Esophagus squamous epithelium (tissue), 4 donors: Measurements from ENCODE around the gene SLFN14.

Experiments
- CTCF ChIP-seq, 6 experiments: fragments of 450-650 bp in 4 of 6; fragments of 200-600 bp in 2 of 6; sonication (generic) in 2 of 6; IDR thresholded peaks; one replicate each; pipeline ENCODE4 v1.5.1; 2016 to 2019; ENCODE audit warnings: antibody characterized with exemption in 6 of 6, mild to moderate bottlenecking in 4 of 6, moderate library complexity in 4 of 6
- POLR2A ChIP-seq, 4 donors: fragments of 450-650 bp; IDR thresholded peaks; one replicate each; pipeline ENCODE4 v1.6.1; 2017; ENCODE audit warnings: antibody characterized with exemption in 4 of 4, mild to moderate bottlenecking in 4 of 4, moderate library complexity in 3 of 4

GRCh38 chr17:35557353-35557752, 3.3 kb downstream of the SLFN14 start:
- TF ChIP-seq POLR2A (IDR thresholded peaks at IDR 0.05) (no peak), CTCF (IDR thresholded peaks at IDR 0.05) (no peak)
